Posterior vena cava (tissue), 2 donors: ENCODE measurements around the gene CENPF. TPM values are rescaled to one million over a fixed set of nuclear protein-coding genes. Genes with fewer than 3 reads are reported as not detected.
"Not testable (repeated sequence)": the region's sequence is repeated elsewhere in the genome, so short reads cannot be mapped to it uniquely, and the experiment has no call there.

Experiments used
- DNase-seq: peaks from one replicate; pipeline ENCODE4 v3.0.0-alpha.2; 2020; ENCODE audit warnings: low spot score
- intact Hi-C, 2 donors: fragments of 100-400 bp; cut with DNase I; formaldehyde crosslinking; loops; one replicate each; pipeline versions ENCODE4 v1.14.1 to v1.14.2; 2022 to 2023
- total RNA-seq, 2 donors: library from RNA; stranded (reverse); fragmentation: NEBNext Ultra II Directional; extraction: Animal tissue kit (Norgen Biotek cat#: 25700); gene quantifications; one replicate each; pipeline ENCODE4 v1.2.1, GENCODE V29; 2021
- donor health status: DM: yes; HTN: yes; CAD: no.
- donor health status: DM: yes; HTN: yes; CAD: no.

CENPF gene
- total RNA-seq, 2 donors from 2014 or later, result 0.52 to 1.3 TPM

- no peak for DNase-seq
- intact Hi-C loops, result no loop called here
Measured at GRCh38 chr1:214645712-214646111, 42.7 kb downstream of the CENPF start.

GRCh38 chr1:214648801-214649200 is 45.8 kb downstream of the CENPF start:
- no peak for DNase-seq
- intact Hi-C loops, result no loop called here

GRCh38 chr1:214649607-214650006 is 46.6 kb downstream of the CENPF start:
- intact Hi-C loops, result no loop called here
- DNase-seq, result no peak

GRCh38 chr1:214650664-214651063 is 47.7 kb downstream of the CENPF start:
- intact Hi-C loops, result no loop called here
- no peak for DNase-seq

- no peak for DNase-seq
- intact Hi-C loops, result no loop called here
Measured at GRCh38 chr1:214657299-214657698, 54.3 kb downstream of the CENPF start.

GRCh38 chr1:214658175-214658574 is 55.2 kb downstream of the CENPF start:
- intact Hi-C loops, result no loop called here
- DNase-seq, result no peak

GRCh38 chr1:214658785-214659184 is 55.8 kb downstream of the CENPF start:
- intact Hi-C loops, result no loop called here
- no peak for DNase-seq

GRCh38 chr1:214660190-214660589 is 57.2 kb downstream of the CENPF start:
- DNase-seq, result no peak
- intact Hi-C loops, result no loop called here

GRCh38 chr1:214660900-214661299 is 57.9 kb downstream of the CENPF start:
- no peak for DNase-seq

GRCh38 chr1:214662223-214662785 is 59.3 kb downstream of the CENPF start:
- DNase-seq, result no peak
- intact Hi-C loops, result no loop called here

More at GRCh38 chr1:214660900-214661299, 57.9 kb downstream of the CENPF start:
- intact Hi-C loops, result no loop called here

GRCh38 chr1:214664651-214665433 is 61.8 kb downstream of the CENPF start:
- intact Hi-C loops, result no loop called here
- DNase-seq, result no peak

- no peak for DNase-seq
- intact Hi-C loops, result no loop called here
Measured at GRCh38 chr1:214665606-214666110, 62.7 kb downstream of the CENPF start.

GRCh38 chr1:214666674-214667073 is 63.7 kb downstream of the CENPF start:
- intact Hi-C loops, result no loop called here
- DNase-seq, result no peak

- no peak for DNase-seq
- intact Hi-C loops, result no loop called here
Measured at GRCh38 chr1:214670098-214670497, 67.1 kb downstream of the CENPF start.

- intact Hi-C loops, DNase-seq: not testable (repeated sequence)
Measured at GRCh38 chr1:214673029-214673428, 70.0 kb downstream of the CENPF start.

- DNase-seq, result no peak
- intact Hi-C loops, result no loop called here
Measured at GRCh38 chr1:214673576-214673975, 70.6 kb downstream of the CENPF start.

- intact Hi-C loops, DNase-seq: not testable (repeated sequence)
Measured at GRCh38 chr1:214675524-214675923, 72.5 kb downstream of the CENPF start.

GRCh38 chr1:214676747-214677146 is 73.8 kb downstream of the CENPF start:
- intact Hi-C loops, result no loop called here
- no peak for DNase-seq

- DNase-seq, result no peak
- intact Hi-C loops, result no loop called here
Measured at GRCh38 chr1:214677945-214678344, 75.0 kb downstream of the CENPF start.

GRCh38 chr1:214678386-214678785 is 75.4 kb downstream of the CENPF start:
- DNase-seq, result no peak
- intact Hi-C loops, result no loop called here

- no peak for DNase-seq
- intact Hi-C loops, result no loop called here
Measured at GRCh38 chr1:214683621-214684020, 80.6 kb downstream of the CENPF start.
